Right forelimb (tissue), 1 donor: ENCODE data around the gene PRPSAP1.
"Not testable (repeated sequence)": the region's sequence is repeated elsewhere in the genome, so short reads cannot be mapped to it uniquely, and the experiment has no call there.

Experiments used
- DNase-seq: peaks from one replicate; pipeline ENCODE4 v3.0.0-alpha.2; 2018

Gene PRPSAP1

GRCh38 chr17:76382803-76383545 lies 29.3 kb upstream of the PRPSAP1 start:
- peak; percentile 65 for DNase-seq

GRCh38 chr17:76382351-76382802 lies 28.7 kb upstream of the PRPSAP1 start:
- DNase-seq: peak; percentile 65

GRCh38 chr17:76381633-76382350 lies 28.1 kb upstream of the PRPSAP1 start:
- DNase-seq: no peak

GRCh38 chr17:76379646-76380376 lies 26.1 kb upstream of the PRPSAP1 start:
- DNase-seq: no peak

DNA sequence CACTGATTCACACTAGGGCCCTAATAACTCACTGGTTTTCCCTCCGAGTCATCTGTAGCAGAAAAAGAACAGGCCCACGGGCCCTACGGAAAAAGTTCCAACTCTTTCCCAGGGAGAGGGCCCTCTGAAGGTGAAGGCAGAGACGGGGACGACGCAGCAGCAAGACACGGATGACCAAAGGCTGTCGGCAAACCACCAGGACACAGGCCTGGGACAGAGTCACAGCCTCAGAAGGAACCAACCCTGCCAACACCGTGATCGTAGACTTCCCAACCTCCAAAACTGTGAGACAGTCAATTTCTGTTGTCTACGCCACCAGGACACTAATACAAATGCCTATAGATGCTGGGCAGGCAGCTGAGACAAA lies 25.5 kb upstream of the PRPSAP1 start:
- DNase-seq: no peak

DNA sequence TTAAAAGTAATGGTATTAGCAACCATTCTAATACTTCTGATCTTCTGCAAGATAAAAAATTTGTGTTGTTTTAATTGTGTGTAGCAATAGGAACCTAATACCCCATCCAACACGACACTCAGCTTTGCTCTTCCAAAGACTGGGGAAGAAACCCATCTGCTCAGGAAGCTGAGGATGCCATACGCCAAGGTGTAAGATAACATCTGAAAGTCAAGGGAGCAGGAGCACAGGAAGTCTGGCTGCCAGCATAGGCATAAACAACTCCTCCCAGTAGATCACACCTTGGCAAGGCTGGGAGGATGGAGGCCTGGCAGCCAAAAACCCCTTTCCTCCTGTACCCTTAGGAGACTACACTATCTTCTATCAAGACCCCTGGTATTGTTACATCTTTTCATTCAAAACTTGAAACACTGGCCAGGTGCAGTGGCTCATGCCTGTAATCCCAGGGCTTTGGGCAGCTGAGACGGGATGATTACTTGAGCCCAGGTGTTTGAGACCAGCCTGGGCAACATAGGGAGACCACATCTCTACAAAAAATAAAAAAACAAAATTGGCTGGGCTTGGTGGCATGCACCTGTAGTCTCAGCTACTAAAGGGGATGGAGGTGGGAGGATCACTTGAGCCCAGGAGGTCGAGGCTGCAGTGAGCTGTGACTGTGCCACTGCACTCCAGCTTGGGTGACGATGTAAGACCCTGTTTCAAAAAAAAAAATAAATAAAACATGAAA lies 25.0 kb upstream of the PRPSAP1 start:
- DNase-seq: no peak

DNA sequence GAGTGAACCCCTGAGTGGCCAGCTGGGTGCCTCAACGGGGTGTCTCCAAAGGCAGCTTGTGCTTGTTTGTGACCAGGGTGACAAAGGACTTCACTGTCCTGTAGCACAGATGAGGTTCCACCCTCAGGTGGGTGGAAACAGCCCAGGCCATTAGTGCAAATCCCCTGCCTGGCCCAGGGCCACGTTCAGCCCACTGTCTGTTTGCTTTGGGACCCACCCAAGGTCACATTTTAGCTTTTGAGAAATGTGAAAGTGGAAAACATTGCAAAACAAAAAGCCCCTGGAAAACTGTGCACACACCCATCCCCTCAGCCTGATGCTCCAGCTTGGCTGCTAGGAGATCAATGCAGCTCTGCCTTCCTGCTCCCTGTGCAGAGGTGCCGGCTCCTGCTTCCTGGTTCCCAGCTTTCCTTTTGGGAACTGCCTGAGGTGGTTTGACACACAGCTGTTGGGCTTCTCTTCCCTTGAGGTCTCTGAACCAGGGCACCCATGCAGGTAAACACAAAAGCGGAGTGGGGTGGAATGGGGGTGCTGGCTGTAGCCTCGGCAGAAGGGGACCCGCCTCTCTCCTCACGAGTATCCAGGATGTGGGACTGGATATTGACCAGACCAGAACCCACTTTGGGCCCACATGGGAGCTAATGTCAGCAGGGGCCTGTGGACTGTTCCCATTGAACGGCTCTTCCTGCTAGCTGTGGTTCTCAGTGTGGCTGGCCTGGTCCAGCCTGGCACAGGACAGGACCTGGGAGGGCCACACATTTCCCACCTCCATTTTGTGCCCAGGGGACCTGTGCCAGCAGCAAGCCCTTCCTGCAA lies 22.8 kb upstream of the PRPSAP1 start:
- DNase-seq: no peak

DNA sequence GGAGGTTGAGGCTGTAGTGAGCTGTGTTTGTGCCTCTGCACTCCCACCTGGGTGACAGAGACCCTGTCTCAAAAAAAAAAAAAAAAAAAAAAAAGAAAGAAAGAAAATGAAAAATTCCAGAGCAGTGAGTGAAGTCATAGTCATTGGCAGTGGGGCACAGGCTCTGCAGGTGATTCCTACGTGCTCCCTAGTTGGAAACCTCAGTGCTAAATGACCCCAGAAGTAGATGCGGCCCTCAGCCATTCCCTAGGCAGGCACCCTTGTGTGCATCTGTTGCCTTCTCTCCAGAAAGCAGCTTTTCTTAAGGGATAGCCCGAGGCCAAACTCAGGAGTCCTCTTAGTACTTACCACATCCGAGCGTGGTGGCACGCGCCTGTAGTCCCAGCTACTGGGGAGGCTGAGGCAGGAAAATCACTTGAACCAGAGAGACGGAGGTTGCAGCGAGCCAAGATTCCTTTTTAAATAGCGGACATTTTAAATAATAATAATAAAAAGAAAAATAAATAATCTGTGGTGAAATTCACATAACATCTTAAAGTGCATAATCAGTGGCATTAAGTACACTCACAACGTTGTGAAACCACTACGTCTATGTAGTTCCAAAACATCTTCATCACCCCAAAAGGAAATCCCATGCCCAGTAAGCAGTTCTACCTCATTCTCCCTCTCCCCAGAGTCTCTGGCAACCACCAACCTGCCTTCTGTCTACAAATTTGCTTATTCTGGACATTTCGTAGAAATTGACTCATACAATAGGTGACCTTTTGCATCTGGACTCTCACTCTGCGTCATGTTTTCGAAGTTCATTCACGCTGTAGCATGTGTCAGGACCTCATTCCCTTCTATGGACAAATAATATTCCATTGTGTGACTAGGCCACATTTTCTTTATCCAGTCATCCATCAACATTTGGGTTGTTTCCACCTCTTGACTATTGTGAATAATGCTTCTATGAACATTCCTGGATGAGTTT lies 18.2 kb upstream of the PRPSAP1 start:
- no peak for DNase-seq

GRCh38 chr17:76370261-76370993 lies 16.7 kb upstream of the PRPSAP1 start:
- DNase-seq: peak; percentile 82

GRCh38 chr17:76369804-76370203 lies 16.1 kb upstream of the PRPSAP1 start:
- DNase-seq: no peak

DNA sequence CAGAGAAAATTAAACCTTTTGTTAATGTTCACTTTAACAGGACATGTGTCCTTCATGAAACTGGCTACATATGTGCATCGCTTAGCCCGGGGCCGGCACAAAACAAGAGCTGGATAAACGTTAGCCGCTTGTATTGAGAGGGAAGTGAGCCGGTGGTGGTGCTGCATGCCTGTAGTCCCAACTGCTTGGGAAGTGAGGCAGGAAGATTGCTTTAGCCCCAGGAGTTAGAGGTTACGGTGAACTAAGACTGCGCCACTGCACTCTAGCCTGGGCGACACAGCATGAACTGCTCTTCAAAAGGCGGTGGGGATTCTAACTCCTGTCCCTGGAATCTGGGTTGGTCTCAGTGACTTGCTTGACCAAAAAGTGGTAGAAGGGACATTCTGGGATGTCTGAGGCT lies 15.7 kb upstream of the PRPSAP1 start:
- no peak for DNase-seq

GRCh38 chr17:76368545-76368944 lies 14.8 kb upstream of the PRPSAP1 start:
- no peak for DNase-seq

DNA sequence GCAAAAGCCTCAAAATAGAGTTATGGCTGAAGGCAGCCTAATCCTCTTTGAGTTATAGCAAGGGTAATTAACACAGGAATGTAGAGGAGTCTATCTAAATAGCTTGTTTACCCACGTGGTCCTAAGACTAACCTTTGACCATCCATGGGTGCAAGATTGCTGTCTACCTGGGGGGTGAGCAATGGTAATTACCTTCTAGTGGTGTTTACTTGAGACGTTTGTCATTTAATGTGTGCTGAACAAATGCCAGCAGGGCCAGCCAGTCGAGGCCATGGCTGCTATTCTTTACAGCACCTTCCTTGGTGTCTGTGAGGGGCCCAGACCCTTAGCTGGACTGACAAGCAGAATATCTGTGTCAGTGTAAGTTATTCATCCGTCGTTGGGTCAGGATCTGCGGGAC lies 13.9 kb upstream of the PRPSAP1 start:
- no peak for DNase-seq

DNA sequence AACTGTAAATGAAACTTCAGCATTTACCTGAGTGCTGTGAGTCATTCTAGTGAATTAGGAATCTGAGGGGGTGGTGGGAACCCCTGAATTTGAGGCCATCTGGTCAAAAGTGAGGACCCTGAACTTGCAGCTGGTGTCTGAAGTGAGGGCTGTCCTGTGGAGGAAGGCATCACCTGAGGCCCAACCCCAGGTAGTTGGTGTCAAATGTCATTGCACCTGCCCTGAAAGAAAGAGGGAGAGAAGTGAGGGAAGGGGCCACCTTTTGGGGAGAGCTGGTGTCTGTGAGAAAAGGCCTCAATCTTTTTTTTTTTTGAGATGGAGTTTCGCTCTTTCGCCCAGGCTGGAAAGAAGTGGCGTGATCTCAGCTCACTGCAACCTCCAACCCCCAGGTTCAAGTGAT lies 12.5 kb upstream of the PRPSAP1 start:
- no peak for DNase-seq

- DNase-seq: no peak
These were observed 11.7 kb upstream of the PRPSAP1 start for GRCh38 chr17:76365256-76365903.

GRCh38 chr17:76363107-76363842 lies 9.6 kb upstream of the PRPSAP1 start:
- DNase-seq: no peak

DNA sequence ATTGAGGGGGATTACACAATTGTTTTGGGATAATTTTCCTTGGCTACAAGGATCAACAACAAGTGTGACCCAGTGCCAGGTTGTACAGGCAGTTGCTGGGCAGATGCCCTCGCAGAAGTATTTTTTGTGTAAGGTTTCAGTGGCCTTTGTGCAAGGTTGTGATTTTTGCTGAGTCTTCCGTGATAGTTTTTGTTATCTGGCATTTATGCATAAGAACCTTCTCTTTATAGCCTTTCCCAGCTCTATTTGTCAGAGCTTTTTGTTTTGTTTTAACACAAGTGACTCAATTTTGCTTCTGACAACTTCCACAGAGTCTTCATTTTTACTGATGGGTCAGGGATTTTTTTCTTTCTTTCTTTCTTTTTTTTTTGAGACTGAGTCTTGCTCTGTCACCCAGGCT lies 6.7 kb upstream of the PRPSAP1 start:
- no peak for DNase-seq

- not testable (repeated sequence) for DNase-seq
These were observed 6.1 kb upstream of the PRPSAP1 start for GRCh38 chr17:76359776-76360175.

GRCh38 chr17:76359375-76359774 lies 5.7 kb upstream of the PRPSAP1 start:
- no peak for DNase-seq
